Endothelial cell of umbilical vein (primary cell): ENCODE results near the gene PTGFR. TPM values are rescaled to one million over a fixed set of nuclear protein-coding genes. Genes with fewer than 3 reads are reported as not detected.

ENCODE experiments used
- BruUV-seq: library from RNA; stranded (reverse); fragments of 400-500 nt; replicated peaks from 2 replicates; lab custom pipeline; 2021; lab: Mats Ljungman, UMichigan
- CTCF ChIA-PET: fragments of 300-600, 350-600 bp; sonication (Branson Sonifier 250); formaldehyde crosslinking; loops from one replicate; lab custom pipeline; 2021; ENCODE audit warnings: antibody characterized with exemption, inconsistent platforms; lab: Charles Lee
- POLR2A ChIA-PET: fragments of 300-600, 350-600 bp; sonication (Branson Sonifier 250); formaldehyde crosslinking; loops from one replicate; lab custom pipeline; 2021; ENCODE audit warnings: antibody characterized with exemption, inconsistent platforms; lab: Charles Lee
- DNase-seq: peaks from one replicate; pipeline ENCODE4 v3.0.0-alpha.2; 2011; ENCODE audit warnings: low read depth, low spot score
- FAIRE-seq: peaks from 2 replicates; lab custom pipeline; 2011; peaks lifted over from hg19 to GRCh38; lab: Jason Lieb, UNC
- H2AFZ ChIP-seq: 2 replicates; pipeline ENCODE4 v1.6.0; 2012; ENCODE audit warnings: low read depth, low read length, control low read depth, inconsistent platforms
- H3K27ac ChIP-seq: 2 replicates; pipeline ENCODE4 v1.5.1; 2011; ENCODE audit warnings: low read depth, mild to moderate bottlenecking, control low read depth, low read length, moderate library complexity; ENCODE audit not compliant: insufficient read depth
- H3K27me3 ChIP-seq, 2 experiments: 2 replicates each; pipeline versions ENCODE4 v1.6.0 to v1.6.1; 2011; ENCODE audit warnings: low read length in 2 of 2, mixed read lengths in 1 of 2; ENCODE audit not compliant: control insufficient read depth in 2 of 2, insufficient read depth in 2 of 2
- H3K36me3 ChIP-seq, 2 experiments: 2 replicates in 1 of 2; 3 replicates in 1 of 2; pipeline ENCODE4 v1.5.1; 2011; ENCODE audit warnings: low read length in 2 of 2, mild to moderate bottlenecking in 1 of 2, moderate library complexity in 1 of 2; ENCODE audit not compliant: control insufficient read depth in 2 of 2, insufficient read depth in 2 of 2; ENCODE audit errors: extremely low read depth in 1 of 2
- H3K4me1 ChIP-seq: 3 replicates; pipeline ENCODE4 v1.5.1; 2011; ENCODE audit warnings: mild to moderate bottlenecking, low read length; ENCODE audit not compliant: control insufficient read depth, insufficient read depth; ENCODE audit errors: extremely low read depth
- H3K4me2 ChIP-seq: 2 replicates; pipeline ENCODE4 v1.6.1; 2011; ENCODE audit warnings: low read length, control low read depth, mixed read lengths; ENCODE audit not compliant: insufficient read depth
- H3K4me3 ChIP-seq, 3 experiments: fragments of 200-600 bp in 1 of 3; sonication (generic), shearing (Covaris generic) in 1 of 3; replicated peaks in 1 of 3; 2 replicates each; pipeline ENCODE4 v1.5.1; 2011 to 2016; ENCODE audit warnings: control low read depth in 3 of 3, low read length in 3 of 3, mild to moderate bottlenecking in 2 of 3, inconsistent platforms in 1 of 3, low read depth in 1 of 3, moderate library complexity in 1 of 3; ENCODE audit not compliant: insufficient read depth in 1 of 3
- H3K79me2 ChIP-seq: 2 replicates; pipeline ENCODE4 v1.6.0; 2012; ENCODE audit warnings: low read length, inconsistent platforms; ENCODE audit not compliant: control insufficient read depth, insufficient read depth
- H3K9ac ChIP-seq: replicated peaks from 2 replicates; pipeline ENCODE3; 2011; ENCODE audit warnings: low read length, control low read depth; ENCODE audit not compliant: insufficient read depth; ENCODE audit errors: extremely low read depth
- H3K9me1 ChIP-seq: replicated peaks from 3 replicates; pipeline ENCODE4 v1.6.0; 2011; ENCODE audit warnings: mild to moderate bottlenecking, low read length; ENCODE audit not compliant: control insufficient read depth, insufficient read depth; ENCODE audit errors: extremely low read depth
- H3K9me3 ChIP-seq: replicated peaks from 2 replicates; pipeline ENCODE4 v1.5.1; 2012; ENCODE audit warnings: low read length, inconsistent platforms; ENCODE audit not compliant: control insufficient read depth, insufficient read depth
- H4K20me1 ChIP-seq: replicated peaks from 2 replicates; pipeline ENCODE3; 2011; ENCODE audit warnings: mild to moderate bottlenecking, low read length; ENCODE audit not compliant: control insufficient read depth, insufficient read depth; ENCODE audit errors: extremely low read depth
- EZH2 ChIP-seq: IDR thresholded peaks from 2 replicates; pipeline ENCODE4 v1.6.1; 2012; ENCODE audit warnings: borderline replicate concordance, low read depth, mild to moderate bottlenecking, moderate library complexity, low read length, inconsistent platforms; ENCODE audit not compliant: severe bottlenecking
- GATA2 ChIP-seq: IDR thresholded peaks from 2 replicates; pipeline ENCODE4 v1.7.0; 2011; ENCODE audit warnings: low read depth, mild to moderate bottlenecking, moderate library complexity, mixed read lengths, low read length; ENCODE audit not compliant: insufficient read length, insufficient read depth
- MAX ChIP-seq: IDR thresholded peaks from 2 replicates; pipeline ENCODE4 v1.6.1; 2011; ENCODE audit not compliant: insufficient read depth, insufficient read length
- MYC ChIP-seq: IDR thresholded peaks from one replicate; pipeline ENCODE4 v1.6.1; 2011; ENCODE audit warnings: mild to moderate bottlenecking, low read depth, low read length
- POLR2AphosphoS5 ChIP-seq: IDR thresholded peaks from 2 replicates; pipeline ENCODE4 v1.6.1; 2012; ENCODE audit warnings: low read depth, mild to moderate bottlenecking, control low read depth, low read length, moderate library complexity; ENCODE audit not compliant: insufficient read depth
- dilution Hi-C: fragments of 300-500 bp; cut with MboI; formaldehyde crosslinking; loops from one replicate; pipeline ENCODE4 v1.15.0; 2019; ENCODE audit warnings: low sequenced_read_pairs; ENCODE audit not compliant: extremely low pct_ligation_motif_present
- intact Hi-C: fragments of 100-400 bp; cut with micrococcal nuclease; formaldehyde crosslinking; loops from one replicate; pipeline ENCODE4 v1.10.0; 2022
- polyA plus RNA-seq, 4 experiments: library from polyadenylated mRNA; depleted of rRNA in 3 of 4; stranded (reverse) in 3 of 4; unstranded in 1 of 4; fragments of >200 nt; gene quantifications; 2 replicates each; pipeline versions ENCODE4 v1.2.1 to v1.2.3, GENCODE V29; 2011 to 2012; ENCODE audit warnings: missing spikeins in 1 of 4
- total RNA-seq: library from RNA; stranded (reverse); gene quantifications from 2 replicates; pipeline ENCODE4 v1.2.3, GENCODE V29; 2021
- TF ChIP-seq, protein P1 (sequence below), 2 donors: IDR thresholded peaks; 1 replicate in 1 of 2; 2 replicates in 1 of 2; pipeline ENCODE4 v1.5.1; 2011; ENCODE audit warnings: low read length in 2 of 2, mild to moderate bottlenecking in 2 of 2, moderate library complexity in 2 of 2, control low read depth in 1 of 2, inconsistent platforms in 1 of 2, low read depth in 1 of 2; ENCODE audit not compliant: insufficient read depth in 1 of 2; ENCODE audit errors: extremely low read depth in 1 of 2

The PTGFR gene
- total and polyA plus RNA-seq, 2 donors (not counting 3 experiments of a cell fraction or from before 2014, with no cell fraction given) = 0.11 to 0.24 TPM

- H3K79me2 ChIP-seq = no peaks in the 10 kb centered on the region
- no peak overlapping the region for H3K27ac ChIP-seq
- H2AFZ ChIP-seq = no peak overlapping the region
- POLR2A ChIA-PET = no interaction called here
- H3K9me3 ChIP-seq = no peaks in the 10 kb centered on the region
- dilution Hi-C loops = no loop called here
- H3K4me1 ChIP-seq = peaks cover 8% of the 10 kb centered on the region
- H3K27me3 ChIP-seq = peaks cover 7 to 10% of the 10 kb centered on the region in 2 experiments
- H3K9me1 ChIP-seq = no peaks in the 10 kb centered on the region
- no peak for DNase-seq
- intact Hi-C loops = no loop called here
- H3K9ac ChIP-seq = no peak overlapping the region
- H3K4me2 ChIP-seq = no peak overlapping the region
- no peaks in the 10 kb centered on the region for H4K20me1 ChIP-seq
- H3K36me3 ChIP-seq = no peaks in the 10 kb centered on the region
- no peak for FAIRE-seq
- TF ChIP-seq MAX (no peak), GATA2 (no peak), EZH2 (no peak), POLR2AphosphoS5 (no peak), MYC (no peak)
- TF ChIP-seq, protein P1, sequence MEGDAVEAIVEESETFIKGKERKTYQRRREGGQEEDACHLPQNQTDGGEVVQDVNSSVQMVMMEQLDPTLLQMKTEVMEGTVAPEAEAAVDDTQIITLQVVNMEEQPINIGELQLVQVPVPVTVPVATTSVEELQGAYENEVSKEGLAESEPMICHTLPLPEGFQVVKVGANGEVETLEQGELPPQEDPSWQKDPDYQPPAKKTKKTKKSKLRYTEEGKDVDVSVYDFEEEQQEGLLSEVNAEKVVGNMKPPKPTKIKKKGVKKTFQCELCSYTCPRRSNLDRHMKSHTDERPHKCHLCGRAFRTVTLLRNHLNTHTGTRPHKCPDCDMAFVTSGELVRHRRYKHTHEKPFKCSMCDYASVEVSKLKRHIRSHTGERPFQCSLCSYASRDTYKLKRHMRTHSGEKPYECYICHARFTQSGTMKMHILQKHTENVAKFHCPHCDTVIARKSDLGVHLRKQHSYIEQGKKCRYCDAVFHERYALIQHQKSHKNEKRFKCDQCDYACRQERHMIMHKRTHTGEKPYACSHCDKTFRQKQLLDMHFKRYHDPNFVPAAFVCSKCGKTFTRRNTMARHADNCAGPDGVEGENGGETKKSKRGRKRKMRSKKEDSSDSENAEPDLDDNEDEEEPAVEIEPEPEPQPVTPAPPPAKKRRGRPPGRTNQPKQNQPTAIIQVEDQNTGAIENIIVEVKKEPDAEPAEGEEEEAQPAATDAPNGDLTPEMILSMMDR (IDR thresholded peaks at IDR 0.05; ENCODE audit: extremely low read depth in 1 of 2, insufficient read depth in 1 of 2, low read depth in 1 of 2, low read length in 2 of 2) = no peak
- BruUV-seq = no TSS peak
- H3K4me3 ChIP-seq = no peak overlapping the region
- CTCF ChIA-PET = no interaction called here
These were observed 10.4 kb downstream of the PTGFR start for GRCh38 chr1:78501203-78501602.
